HepG2 (cell line): Measurements from ENCODE around the gene GATC. TPM values are rescaled to one million over a fixed set of nuclear protein-coding genes. Genes with fewer than 3 reads are reported as not detected.

Experiments
- ATAC-seq: fragments of 200-7000 bp; cut with Tn5 transposase; 3 replicates; pipeline ENCODE4 v1.9.1; 2020; ENCODE audit warnings: mild to moderate bottlenecking, moderate library complexity
- BruUV-seq: library from RNA; stranded (reverse); fragments of 400-500 nt; replicated peaks from 2 replicates; lab custom pipeline; 2021; lab: Mats Ljungman, UMichigan
- CTCF ChIA-PET: fragments of 300-600 bp; formaldehyde crosslinking; extraction: SDS; loops from one replicate; lab custom pipeline; 2021; ENCODE audit warnings: low total read pairs, inconsistent platforms, low intra/inter-chr PET ratio; lab: Yijun Ruan, JAX
- POLR2A ChIA-PET: fragments of 350-600 bp; sonication (Branson Sonifier 250); formaldehyde crosslinking; loops from one replicate; lab custom pipeline; 2020; ENCODE audit warnings: antibody characterized with exemption, inconsistent platforms; lab: Yijun Ruan, JAX
- DNase-seq: peaks from one replicate; pipeline ENCODE4 v3.0.0-alpha.2; 2015; ENCODE audit warnings: low spot score
- FAIRE-seq: peaks from 3 replicates; lab custom pipeline; 2011; peaks lifted over from hg19 to GRCh38; lab: Jason Lieb, UNC
- H2AFZ ChIP-seq: one replicate; pipeline ENCODE4 v1.6.1; 2011; ENCODE audit warnings: low read length, inconsistent platforms
- H3K27ac ChIP-seq: fragments of 300-600 bp; 3 replicates; pipeline ENCODE4 v1.8.0; 2011; ENCODE audit warnings: mixed run types, mild to moderate bottlenecking, mixed read lengths, low read length, inconsistent platforms; ENCODE audit not compliant: insufficient read depth; ENCODE audit errors: extremely low read length
- H3K27me3 ChIP-seq, 2 experiments: fragments of 200-600 bp in 1 of 2; 2 replicates in 1 of 2; 3 replicates in 1 of 2; pipeline versions ENCODE4 v1.6.0 to v1.8.0; 2011; ENCODE audit warnings: low read length in 2 of 2, mild to moderate bottlenecking in 2 of 2, moderate library complexity in 2 of 2, inconsistent platforms in 1 of 2; ENCODE audit not compliant: insufficient read depth in 2 of 2, control insufficient read depth in 1 of 2
- H3K36me3 ChIP-seq, 2 experiments: fragments of 200-600 bp in 1 of 2; replicated peaks in 1 of 2; 2 replicates in 1 of 2; 3 replicates in 1 of 2; pipeline versions ENCODE4 v1.5.1 to v1.8.0; 2011; ENCODE audit warnings: low read length in 2 of 2, inconsistent platforms in 1 of 2; ENCODE audit not compliant: insufficient read depth in 2 of 2, control insufficient read depth in 1 of 2
- H3K4me1 ChIP-seq: 2 replicates; pipeline ENCODE4 v1.5.1; 2012; ENCODE audit warnings: low read length, inconsistent platforms; ENCODE audit not compliant: insufficient read depth
- H3K4me2 ChIP-seq: 2 replicates; pipeline ENCODE4 v1.6.0; 2011; ENCODE audit warnings: low read depth, low read length, inconsistent platforms
- H3K4me3 ChIP-seq, 3 experiments: fragments of 200-600 bp in 1 of 3; sonication (generic), shearing (Covaris generic) in 1 of 3; replicated peaks in 1 of 3; 2 replicates each; pipeline ENCODE4 v1.5.1; 2011 to 2016; ENCODE audit warnings: low read length in 3 of 3, inconsistent platforms in 2 of 3, low read depth in 2 of 3, mild to moderate bottlenecking in 2 of 3, control low read depth in 1 of 3, mixed read lengths in 1 of 3; ENCODE audit not compliant: insufficient read depth in 1 of 3
- H3K79me2 ChIP-seq: one replicate; pipeline ENCODE4 v1.6.1; 2011; ENCODE audit warnings: low read length, inconsistent platforms; ENCODE audit not compliant: insufficient read depth
- H3K9ac ChIP-seq: 2 replicates; pipeline ENCODE4 v1.6.0; 2011; ENCODE audit warnings: mild to moderate bottlenecking, low read depth, low read length, inconsistent platforms; ENCODE audit not compliant: insufficient read depth
- H3K9me3 ChIP-seq: 2 replicates; pipeline ENCODE4 v1.5.1; 2012; ENCODE audit warnings: mild to moderate bottlenecking, low read length
- H4K20me1 ChIP-seq: 2 replicates; pipeline ENCODE4 v1.6.0; 2011; ENCODE audit warnings: inconsistent platforms, mild to moderate bottlenecking, low read length, moderate library complexity; ENCODE audit not compliant: insufficient read depth
- ELF1 ChIP-seq: sonication (generic); formaldehyde crosslinking; IDR thresholded peaks from 2 replicates; pipeline ENCODE4 v1.4.0; 2020; ENCODE audit warnings: missing genetic modification reagents
- ZFX ChIP-seq: sonication (generic); formaldehyde crosslinking; IDR thresholded peaks from 2 replicates; pipeline ENCODE4 v1.4.0; 2020; ENCODE audit warnings: mild to moderate bottlenecking, low read depth, missing genetic modification reagents, moderate library complexity
- ZNF646 ChIP-seq: sonication (generic); formaldehyde crosslinking; IDR thresholded peaks from 2 replicates; pipeline ENCODE4 v1.9.0; 2021; ENCODE audit warnings: mild to moderate bottlenecking, missing genetic modification reagents
- ZNF709 ChIP-seq: sonication (generic); formaldehyde crosslinking; IDR thresholded peaks from 2 replicates; pipeline ENCODE4 v1.5.0; 2020; ENCODE audit warnings: mild to moderate bottlenecking, missing genetic modification reagents
- WGBS: methylation state at CpG from one replicate; pipeline ENCODE4 v1.1.6; 2017; ENCODE audit warnings: low lambda C conversion rate; 5-methylcytosine and 5-hydroxymethylcytosine counted together
- in situ Hi-C: cut with HindIII; loops from 2 replicates; pipeline ENCODE4 v1.10.0; 2017; ENCODE audit warnings: low pct_unique_long_range_greater_than_20kb; ENCODE audit not compliant: extremely low pct_ligation_motif_present
- intact Hi-C: fragments of 100-400 bp; cut with micrococcal nuclease; formaldehyde crosslinking; loops from one replicate; pipeline ENCODE4 v1.10.0; 2022; ENCODE audit not compliant: unreplicated experiment
- polyA plus RNA-seq, 8 experiments: library from polyadenylated mRNA; depleted of rRNA in 3 of 8; stranded (reverse) in 7 of 8; unstranded in 1 of 8; fragments of >200 nt; fragmentation: Illumina TruSeq in 4 of 8; extraction: Trizol in 4 of 8; gene quantifications; 2 replicates each; pipeline versions ENCODE4 v1.2.1 to v1.2.3, GENCODE V29; 2011 to 2016; ENCODE audit warnings: low read depth in 4 of 8, missing spikeins in 1 of 8, mixed read lengths in 1 of 8; ENCODE audit not compliant: insufficient read depth in 1 of 8
- total RNA-seq, 5 experiments: library from RNA; depleted of rRNA; stranded (reverse); fragments of >200 nt; fragmentation: Illumina TruSeq; extraction: Trizol; gene quantifications; 2 replicates each; pipeline ENCODE4 v1.2.3, GENCODE V29; 2016; ENCODE audit warnings: low read depth in 1 of 5
- TF ChIP-seq, protein P1 (sequence below): sonication (generic); formaldehyde crosslinking; IDR thresholded peaks from 2 replicates; pipeline ENCODE4 v1.5.1; 2020; ENCODE audit warnings: mild to moderate bottlenecking, missing genetic modification reagents, moderate library complexity
- TF ChIP-seq, protein P2 (sequence below): sonication (generic); formaldehyde crosslinking; IDR thresholded peaks from 2 replicates; pipeline ENCODE4 v1.8.1; 2023; ENCODE audit warnings: missing genetic modification reagents, inconsistent platforms, borderline replicate concordance
- TF ChIP-seq, protein P3 (sequence below): sonication (generic); formaldehyde crosslinking; IDR thresholded peaks from 2 replicates; pipeline ENCODE4 v1.4.0; 2020; ENCODE audit warnings: mild to moderate bottlenecking, missing genetic modification reagents

The GATC gene
- total and polyA plus RNA-seq, 2 of the 13 experiments (the other 11 are each of a cell fraction or from before 2014, with no cell fraction given) = 17.7 to 29.7 TPM

DNA sequence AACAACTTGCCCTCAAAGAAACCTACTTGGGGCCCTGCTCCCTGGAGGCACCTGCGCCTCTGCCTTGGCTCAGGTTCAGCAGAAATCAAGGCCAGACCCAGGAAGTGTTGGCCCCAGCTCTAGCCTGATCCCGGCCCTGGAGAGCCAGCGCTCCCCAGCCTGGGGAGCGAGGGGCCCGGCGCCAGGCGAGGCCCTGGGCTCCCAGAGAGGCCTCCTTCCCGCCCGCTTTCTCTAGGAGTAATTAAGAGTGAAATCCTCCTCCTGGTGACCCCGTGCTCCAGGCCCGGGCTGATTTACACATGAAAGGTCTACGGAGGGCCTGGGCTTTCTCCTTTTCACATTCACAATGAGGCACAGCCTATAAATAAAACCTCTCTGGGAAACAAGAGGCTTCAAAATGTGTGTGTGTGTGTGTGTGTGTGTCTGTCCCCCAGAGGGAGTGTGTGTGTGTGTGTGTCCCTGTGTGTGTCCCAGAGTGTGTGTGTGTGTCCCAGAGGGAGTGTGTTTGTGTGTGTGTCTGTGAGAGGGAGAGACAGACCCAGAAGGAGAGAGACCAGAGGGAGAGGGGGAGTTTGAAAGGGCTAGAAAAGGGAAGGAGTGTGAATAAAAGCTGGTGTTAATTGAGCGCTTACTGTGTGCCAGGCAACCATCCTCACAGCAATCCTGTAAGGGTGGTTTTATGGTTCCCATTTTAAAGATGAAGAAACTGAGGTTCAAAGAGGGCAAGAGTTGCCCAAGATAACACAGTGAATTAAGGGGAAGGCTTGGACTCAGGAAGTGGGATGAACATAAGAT, 32.1 kb upstream of the GATC start:
- H4K20me1 ChIP-seq = no peaks in the 10 kb centered on the region
- H3K4me2 ChIP-seq = peak overlapping the region; percentile 63
- DNase-seq = no peak
- H3K27me3 ChIP-seq = no peaks in the 10 kb centered on the region; a peak in 1 of 5 replicates
- ChIA-PET CTCF (no interaction called here), POLR2A (interaction anchor here (0.7 kb wide), 1 partner anchor 31 kb away, joined by 3 read pairs; no protein-coding TSS in a partner anchor)
- peak overlapping the region; percentile 39; the same call in 1 of the 2 replicates for H3K9ac ChIP-seq
- no peaks in the 10 kb centered on the region for H3K9me3 ChIP-seq
- in situ Hi-C loops (no loop called here), intact Hi-C loops (no loop called here)
- H3K4me1 ChIP-seq = peaks cover 13% of the 10 kb centered on the region
- no peaks in the 10 kb centered on the region for H3K79me2 ChIP-seq
- H3K27ac ChIP-seq = no peak overlapping the region
- peak; percentile 94 for ATAC-seq
- WGBS = 8% methylated on average over 12 of the region's 13 CpGs
- H3K36me3 ChIP-seq = no peaks in the 10 kb centered on the region
- no peak for FAIRE-seq
- H2AFZ ChIP-seq = peak overlapping the region; percentile 60
- peak overlapping the region in 1 of 3 experiments; percentile 28; a peak in 2 of 6 replicates for H3K4me3 ChIP-seq
- no TSS peak for BruUV-seq
- TF ChIP-seq, protein P1, sequence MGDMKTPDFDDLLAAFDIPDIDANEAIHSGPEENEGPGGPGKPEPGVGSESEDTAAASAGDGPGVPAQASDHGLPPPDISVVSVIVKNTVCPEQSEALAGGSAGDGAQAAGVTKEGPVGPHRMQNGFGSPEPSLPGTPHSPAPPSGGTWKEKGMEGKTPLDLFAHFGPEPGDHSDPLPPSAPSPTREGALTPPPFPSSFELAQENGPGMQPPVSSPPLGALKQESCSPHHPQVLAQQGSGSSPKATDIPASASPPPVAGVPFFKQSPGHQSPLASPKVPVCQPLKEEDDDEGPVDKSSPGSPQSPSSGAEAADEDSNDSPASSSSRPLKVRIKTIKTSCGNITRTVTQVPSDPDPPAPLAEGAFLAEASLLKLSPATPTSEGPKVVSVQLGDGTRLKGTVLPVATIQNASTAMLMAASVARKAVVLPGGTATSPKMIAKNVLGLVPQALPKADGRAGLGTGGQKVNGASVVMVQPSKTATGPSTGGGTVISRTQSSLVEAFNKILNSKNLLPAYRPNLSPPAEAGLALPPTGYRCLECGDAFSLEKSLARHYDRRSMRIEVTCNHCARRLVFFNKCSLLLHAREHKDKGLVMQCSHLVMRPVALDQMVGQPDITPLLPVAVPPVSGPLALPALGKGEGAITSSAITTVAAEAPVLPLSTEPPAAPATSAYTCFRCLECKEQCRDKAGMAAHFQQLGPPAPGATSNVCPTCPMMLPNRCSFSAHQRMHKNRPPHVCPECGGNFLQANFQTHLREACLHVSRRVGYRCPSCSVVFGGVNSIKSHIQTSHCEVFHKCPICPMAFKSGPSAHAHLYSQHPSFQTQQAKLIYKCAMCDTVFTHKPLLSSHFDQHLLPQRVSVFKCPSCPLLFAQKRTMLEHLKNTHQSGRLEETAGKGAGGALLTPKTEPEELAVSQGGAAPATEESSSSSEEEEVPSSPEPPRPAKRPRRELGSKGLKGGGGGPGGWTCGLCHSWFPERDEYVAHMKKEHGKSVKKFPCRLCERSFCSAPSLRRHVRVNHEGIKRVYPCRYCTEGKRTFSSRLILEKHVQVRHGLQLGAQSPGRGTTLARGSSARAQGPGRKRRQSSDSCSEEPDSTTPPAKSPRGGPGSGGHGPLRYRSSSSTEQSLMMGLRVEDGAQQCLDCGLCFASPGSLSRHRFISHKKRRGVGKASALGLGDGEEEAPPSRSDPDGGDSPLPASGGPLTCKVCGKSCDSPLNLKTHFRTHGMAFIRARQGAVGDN (CRISPR knock-in tag) = peak; percentile 58
- TF ChIP-seq ZNF646 (CRISPR knock-in tag) = peak; percentile 84
- TF ChIP-seq ZFX (CRISPR knock-in tag) = peak; percentile 69
- 0 out of 2 replicates have a peak, but pooled peaks have one; percentile 31 for TF ChIP-seq ZNF709 (CRISPR knock-in tag)
- TF ChIP-seq, protein P2, sequence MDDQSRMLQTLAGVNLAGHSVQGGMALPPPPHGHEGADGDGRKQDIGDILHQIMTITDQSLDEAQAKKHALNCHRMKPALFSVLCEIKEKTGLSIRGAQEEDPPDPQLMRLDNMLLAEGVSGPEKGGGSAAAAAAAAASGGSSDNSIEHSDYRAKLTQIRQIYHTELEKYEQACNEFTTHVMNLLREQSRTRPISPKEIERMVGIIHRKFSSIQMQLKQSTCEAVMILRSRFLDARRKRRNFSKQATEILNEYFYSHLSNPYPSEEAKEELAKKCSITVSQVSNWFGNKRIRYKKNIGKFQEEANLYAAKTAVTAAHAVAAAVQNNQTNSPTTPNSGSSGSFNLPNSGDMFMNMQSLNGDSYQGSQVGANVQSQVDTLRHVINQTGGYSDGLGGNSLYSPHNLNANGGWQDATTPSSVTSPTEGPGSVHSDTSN (CRISPR knock-in tag) = no peak
- TF ChIP-seq, protein P3, sequence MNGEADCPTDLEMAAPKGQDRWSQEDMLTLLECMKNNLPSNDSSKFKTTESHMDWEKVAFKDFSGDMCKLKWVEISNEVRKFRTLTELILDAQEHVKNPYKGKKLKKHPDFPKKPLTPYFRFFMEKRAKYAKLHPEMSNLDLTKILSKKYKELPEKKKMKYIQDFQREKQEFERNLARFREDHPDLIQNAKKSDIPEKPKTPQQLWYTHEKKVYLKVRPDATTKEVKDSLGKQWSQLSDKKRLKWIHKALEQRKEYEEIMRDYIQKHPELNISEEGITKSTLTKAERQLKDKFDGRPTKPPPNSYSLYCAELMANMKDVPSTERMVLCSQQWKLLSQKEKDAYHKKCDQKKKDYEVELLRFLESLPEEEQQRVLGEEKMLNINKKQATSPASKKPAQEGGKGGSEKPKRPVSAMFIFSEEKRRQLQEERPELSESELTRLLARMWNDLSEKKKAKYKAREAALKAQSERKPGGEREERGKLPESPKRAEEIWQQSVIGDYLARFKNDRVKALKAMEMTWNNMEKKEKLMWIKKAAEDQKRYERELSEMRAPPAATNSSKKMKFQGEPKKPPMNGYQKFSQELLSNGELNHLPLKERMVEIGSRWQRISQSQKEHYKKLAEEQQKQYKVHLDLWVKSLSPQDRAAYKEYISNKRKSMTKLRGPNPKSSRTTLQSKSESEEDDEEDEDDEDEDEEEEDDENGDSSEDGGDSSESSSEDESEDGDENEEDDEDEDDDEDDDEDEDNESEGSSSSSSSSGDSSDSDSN (CRISPR knock-in tag) = peak; percentile 58; the same call in 1 of the 2 replicates
- peak; percentile 74 for TF ChIP-seq ELF1
